Measurements from ENCODE around the gene ZSCAN22.

DNA sequence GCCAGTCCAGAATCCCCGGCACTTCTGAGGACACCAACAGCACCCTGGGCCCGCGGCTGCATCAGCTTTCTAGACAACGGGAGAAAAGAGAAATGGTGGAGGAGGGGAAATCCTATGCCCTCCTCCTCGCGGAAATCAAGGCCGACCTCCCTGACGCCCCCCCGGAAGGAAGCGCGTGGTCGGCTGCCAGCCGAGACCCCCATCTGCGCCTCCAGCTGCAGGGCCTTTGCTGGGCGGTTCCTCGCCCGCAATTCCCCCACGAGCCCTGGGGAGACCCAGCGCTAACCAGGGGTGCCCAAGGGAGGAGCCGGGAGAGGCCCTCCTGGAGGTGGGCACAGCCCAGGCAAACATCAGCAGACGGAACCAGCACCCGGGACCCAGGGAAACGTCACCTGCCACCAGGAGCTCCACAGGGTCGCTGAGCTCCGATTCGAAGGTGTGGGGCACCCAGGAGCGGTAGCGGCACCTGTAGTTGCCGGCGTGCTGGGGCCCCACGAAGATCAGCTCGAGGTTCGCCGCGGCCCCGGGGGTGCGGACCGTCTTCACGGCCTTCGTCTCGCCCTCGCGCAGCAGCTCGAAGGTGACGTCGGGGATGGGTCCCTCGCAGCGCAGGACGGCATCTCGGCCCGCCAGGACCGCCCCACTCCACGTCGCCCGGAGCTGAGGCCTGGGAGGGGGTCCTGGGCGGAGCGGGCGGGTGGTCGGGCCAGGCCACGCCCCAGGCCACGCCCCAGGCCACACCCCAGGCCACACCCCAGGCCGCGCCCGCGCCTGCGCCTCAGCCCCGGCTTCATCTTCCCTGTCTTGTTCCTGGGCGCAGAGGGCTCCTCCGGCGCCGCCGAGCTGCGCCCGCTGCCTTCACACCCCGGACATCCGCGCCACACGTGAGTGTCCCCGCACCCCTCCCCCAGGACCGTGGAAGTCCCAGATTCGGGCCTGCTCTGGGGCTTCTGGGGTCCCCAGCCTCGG lies 20.5 kb downstream of the ZSCAN22 start:
- TF ChIP-seq YY1 (IDR thresholded peaks at IDR 0.05; ENCODE audit: insufficient read depth, insufficient read length) (no peak), SUZ12 (IDR thresholded peaks at IDR 0.05; ENCODE audit: extremely low read depth, insufficient read depth, insufficient read length) (no peak)

Data from NT2/D1 (cell line).